DMS 273 (cell line): ENCODE data around the gene FSTL1.
A peak's percentile ranks its signal among the peaks of the same experiment; 100 is the strongest.

Experiments
- DNase-seq: peaks from one replicate; lab custom pipeline; 2025; ENCODE audit not compliant: unreplicated experiment; lab: John Stamatoyannopoulos, UW

The FSTL1 gene, protein sequence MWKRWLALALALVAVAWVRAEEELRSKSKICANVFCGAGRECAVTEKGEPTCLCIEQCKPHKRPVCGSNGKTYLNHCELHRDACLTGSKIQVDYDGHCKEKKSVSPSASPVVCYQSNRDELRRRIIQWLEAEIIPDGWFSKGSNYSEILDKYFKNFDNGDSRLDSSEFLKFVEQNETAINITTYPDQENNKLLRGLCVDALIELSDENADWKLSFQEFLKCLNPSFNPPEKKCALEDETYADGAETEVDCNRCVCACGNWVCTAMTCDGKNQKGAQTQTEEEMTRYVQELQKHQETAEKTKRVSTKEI

DNA sequence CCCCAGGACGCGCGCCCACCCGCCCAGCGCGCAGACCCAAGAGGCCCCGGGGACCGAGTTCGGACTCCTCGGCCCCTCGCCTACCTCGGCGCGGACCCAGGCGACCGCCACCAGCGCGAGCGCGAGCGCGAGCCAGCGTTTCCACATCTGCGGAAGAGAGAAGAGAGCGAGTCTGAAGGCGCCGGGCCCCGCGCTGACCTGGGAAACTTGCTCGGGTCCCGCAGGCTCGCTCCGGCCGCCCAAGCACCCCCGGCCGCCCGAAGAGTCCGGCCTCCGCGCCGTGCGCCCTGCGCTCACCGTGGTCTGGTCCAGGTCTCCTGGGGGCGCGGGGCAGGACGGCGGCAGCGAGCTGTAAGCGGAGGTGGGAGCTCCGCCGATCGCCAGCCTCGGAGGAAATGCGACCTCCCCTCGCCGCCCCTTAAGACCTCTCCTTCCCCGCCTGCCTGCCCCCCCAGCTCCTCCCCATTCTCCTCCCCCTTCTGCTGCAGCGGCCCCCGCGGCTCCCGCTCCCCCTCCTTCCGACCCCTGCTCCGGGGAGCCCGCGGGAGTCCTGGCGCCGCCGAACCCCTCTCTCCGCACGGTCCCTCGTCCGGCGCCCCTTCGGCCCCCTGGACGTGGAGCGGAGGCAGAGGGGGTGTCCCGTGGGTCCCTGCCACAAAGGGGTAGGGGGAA lies at the start of gene FSTL1:
TSS of gene FSTL1 (minus strand) at position 393 of the 672 bp plus-strand sequence. CDS start at position 147, 246 bp downstream.
- DNase-seq, result peak; percentile 81

DNA sequence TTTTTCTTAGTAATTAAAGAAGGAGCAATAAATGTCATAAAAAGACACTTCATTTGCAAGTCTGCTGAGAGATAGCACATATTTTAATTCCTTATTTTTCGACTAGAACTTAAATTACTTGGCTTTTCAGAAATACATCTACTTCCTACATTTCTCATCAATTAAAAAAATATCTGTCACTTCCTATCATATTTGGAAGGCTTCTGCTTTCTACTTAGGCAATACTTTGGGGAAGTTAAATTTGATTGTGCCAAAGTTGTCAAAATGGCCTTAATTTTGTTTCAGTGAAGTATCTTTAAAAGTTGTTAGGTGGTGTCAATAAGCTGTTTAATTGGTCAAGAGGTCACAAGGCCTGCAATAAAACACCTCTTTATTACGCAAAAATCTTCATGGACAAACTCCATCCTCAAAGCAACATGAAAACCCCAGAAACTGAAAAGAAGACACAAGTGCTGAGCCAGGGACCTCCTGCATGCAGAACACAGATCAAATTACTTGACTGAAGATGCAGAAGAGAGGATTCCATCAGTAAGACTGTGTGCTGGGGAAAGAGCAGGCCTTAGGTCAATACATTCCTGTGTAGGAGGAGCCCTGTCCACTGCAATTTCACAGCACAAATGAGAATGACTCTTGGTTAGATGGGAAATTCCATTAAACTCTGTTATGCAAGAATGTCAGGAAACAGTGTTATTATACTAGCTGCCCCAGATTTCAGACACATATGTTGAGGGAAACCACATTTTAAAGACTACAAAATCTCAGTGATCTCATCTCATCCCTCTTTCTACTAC lies 48.0 kb upstream of the FSTL1 start:
- DNase-seq, result no peak

DNA sequence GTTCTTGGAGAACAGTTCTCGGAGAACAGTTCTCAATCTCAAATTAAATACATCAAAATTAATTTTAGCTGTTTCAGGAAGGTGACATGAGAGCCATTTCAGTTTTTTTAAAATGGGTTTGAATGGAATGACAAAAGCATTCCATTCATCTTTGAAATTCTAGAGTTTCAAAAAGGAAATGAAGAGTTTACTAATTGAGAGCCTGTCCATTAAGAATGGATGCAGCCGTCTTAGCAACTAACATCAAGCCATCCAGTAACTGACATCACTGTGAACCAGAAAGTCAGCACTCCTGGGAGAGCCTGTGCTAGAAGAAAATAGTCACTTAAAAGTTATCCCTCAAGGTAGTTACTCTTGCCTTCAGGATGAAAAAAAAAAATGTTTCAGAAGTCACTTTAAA lies 47.0 kb upstream of the FSTL1 start:
- no peak for DNase-seq

DNA sequence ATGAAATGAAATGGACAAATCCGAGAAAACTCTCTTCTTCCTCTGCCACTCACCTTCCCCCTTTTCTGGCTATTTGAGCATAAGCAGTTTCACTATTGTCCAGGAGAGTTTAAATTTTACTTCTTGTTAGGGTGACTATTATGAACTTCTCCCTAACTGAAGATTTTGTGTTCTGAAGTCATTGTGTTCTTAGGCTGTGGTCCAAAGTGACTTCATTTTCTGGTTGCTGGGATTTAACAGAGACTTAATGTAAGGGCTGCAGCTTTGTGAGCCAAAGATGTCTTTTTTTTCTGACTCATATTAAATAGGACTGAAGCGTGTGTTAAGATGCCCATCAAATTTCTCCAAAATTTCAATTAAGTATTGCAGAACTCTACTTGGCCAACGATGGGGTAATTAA lies 46.5 kb upstream of the FSTL1 start:
- no peak for DNase-seq

DNA sequence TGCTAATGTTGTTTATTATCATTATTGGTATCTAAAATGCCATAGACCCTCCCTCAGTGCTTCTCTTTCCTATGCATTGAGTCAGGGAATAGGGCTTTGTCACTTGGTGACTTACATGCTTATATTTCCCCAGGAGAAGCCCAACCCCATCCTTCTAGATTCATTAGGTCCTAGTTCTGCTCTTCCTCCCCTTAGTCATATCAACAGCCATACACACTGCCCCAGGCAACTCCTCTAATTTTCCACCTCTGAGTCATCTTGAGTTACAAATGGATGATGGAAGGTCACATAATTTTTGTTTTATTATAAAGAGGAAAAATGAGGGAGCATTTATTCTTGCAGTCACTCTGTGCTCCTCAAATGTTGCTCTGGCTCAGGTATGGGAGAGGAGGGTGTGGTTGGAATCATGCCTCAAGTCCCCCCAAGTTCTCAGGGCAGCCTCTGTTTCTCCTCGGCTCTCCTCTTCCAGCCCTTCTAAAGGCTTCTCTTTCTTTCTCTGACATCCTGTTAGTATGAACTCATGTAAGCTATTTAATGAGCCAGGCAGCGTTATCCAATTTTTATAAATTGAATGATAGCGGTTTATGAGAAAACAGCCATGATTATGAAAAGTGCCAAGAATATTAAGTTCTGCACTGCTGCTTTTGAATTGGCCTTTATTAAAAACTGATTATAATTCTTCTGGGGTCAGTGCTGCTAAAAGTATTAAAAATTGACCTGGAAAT lies 45.6 kb upstream of the FSTL1 start:
- DNase-seq, result no peak

DNA sequence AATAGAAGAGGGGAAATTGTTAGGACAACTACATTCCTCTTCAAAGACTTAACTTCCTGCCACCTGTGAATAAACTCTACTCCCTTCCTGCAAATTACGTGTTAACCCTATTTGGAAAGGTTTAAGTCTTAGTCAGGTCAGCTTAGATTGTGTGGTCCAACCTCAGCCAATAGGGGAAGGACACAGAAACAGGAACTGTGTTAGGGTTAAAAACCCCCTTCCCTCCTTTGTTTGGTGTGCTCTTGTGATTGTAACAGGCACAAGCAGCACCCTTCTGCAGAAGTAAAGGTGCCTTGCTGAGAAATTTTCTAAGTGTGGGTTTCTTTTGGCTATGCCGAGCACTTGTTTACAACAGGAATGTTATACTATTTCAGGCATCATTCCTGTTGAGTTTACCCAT lies 45.0 kb upstream of the FSTL1 start:
- DNase-seq, result no peak

DNA sequence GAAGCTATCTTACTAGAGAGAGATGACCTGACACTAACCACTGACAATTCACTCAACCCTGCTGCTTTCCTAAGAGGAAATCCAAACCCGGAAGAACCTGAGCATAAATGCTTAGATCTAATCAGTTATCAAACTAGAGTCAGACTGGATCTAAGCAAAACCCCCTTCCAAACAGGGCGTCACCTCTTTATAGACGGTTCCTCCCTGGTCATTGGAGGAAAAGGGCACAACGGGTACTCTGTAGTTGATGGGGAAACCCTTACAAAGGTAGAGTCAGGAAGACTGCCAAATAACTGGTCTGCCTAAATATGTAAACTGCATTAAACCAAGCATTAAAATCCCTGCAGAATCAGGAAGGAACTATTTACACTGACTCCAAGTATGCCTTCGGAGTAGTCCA lies 41.3 kb upstream of the FSTL1 start:
- no peak for DNase-seq

DNA sequence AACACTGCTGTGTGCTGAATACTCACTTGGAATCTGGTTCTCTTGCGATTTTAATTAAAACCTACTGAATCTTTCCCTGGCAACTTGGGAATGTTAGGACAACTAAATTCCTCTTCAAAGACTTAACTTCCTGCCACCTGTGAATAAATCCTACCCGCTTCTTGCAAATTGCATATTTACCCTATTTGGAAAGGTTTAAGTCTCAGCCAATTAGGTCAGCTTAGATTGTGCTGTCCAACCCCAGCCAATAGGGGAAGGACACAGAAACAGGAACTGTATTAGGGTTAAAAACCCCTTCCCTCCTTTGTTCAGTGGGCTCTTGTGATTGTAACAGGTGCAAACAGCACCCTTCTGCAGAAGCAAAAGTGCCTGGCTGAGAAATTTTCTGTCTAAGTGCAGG lies 38.6 kb upstream of the FSTL1 start:
- DNase-seq, result no peak

DNA sequence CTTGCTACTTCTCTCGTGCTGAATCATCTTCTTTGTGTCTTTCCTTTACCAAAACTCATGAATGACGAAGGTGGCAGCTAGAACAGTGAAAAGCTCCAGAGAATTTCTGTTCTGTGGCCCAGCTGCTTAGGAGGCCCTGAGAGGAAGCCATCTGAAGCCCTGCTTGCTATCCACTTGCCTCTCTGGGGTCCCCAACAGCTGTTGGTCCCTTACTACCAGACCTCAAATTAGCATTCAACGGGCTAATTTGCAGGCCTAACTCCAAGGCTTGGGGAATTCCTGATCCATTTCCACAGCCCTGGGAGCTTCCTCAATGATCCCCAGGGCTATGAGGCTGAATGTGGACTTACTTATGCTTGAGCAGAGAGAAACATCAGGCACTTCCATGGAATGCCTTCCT lies 37.5 kb upstream of the FSTL1 start:
- DNase-seq, result no peak

DNA sequence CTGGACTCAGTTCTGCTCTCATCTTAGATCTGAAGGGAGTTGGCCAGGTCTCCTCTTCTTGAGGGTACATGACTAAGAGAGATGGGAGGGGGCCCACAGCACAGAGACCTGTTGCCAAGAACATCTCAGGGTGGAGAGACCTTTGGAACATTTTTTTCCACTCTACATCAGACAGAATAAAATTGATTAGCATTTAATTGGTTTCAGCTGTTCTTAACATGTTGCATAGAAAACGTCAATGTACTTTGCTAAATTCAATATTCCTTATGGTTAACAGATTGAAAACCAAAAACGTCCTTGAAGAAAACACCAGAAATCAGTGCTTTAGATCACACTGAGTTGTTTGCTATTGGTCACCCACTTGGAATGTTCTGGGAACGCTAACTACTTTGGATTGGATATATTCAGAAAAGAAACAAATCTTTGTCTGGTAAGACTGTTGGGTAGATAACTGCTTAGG lies 36.4 kb upstream of the FSTL1 start:
- no peak for DNase-seq

DNA sequence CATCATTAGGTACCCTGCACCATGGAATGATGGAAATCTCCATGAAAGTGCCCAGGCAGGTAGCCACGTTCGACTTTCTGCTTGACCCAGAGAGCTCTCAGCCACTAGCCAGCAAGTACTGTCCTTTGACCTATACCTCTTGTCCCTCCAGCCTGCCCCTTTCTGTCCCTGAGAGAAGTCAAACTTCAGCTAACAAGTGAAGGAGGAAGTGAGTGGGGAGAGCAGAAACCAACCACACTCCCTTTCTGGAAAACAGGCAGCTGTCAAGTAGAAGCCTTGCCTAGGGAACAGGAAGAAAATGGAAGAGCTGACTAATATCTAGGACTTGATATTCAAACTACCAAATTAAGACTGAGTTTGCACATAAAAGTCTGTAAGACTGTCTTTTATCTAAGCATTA lies 30.3 kb upstream of the FSTL1 start:
- DNase-seq, result no peak

DNA sequence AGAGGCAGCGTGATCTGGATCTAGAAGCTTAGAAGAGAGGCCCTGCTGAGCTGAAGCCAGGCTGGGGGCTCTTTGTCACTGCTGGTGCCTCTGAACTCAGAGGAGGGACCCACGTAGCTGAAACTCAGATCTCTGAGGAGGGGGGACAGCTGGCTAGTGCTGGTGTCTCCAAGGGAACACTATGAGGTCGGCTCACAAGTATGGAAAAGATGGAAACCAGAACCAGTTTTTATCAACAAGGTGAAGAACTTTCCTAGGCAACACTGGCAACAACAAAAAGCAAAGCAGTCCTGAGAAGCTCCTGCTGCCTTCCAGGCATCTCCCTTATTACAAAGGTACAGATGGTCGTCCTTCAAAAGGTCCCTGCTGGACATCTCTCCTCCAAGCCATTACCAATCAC lies 27.0 kb upstream of the FSTL1 start:
- DNase-seq, result peak; percentile 22

DNA sequence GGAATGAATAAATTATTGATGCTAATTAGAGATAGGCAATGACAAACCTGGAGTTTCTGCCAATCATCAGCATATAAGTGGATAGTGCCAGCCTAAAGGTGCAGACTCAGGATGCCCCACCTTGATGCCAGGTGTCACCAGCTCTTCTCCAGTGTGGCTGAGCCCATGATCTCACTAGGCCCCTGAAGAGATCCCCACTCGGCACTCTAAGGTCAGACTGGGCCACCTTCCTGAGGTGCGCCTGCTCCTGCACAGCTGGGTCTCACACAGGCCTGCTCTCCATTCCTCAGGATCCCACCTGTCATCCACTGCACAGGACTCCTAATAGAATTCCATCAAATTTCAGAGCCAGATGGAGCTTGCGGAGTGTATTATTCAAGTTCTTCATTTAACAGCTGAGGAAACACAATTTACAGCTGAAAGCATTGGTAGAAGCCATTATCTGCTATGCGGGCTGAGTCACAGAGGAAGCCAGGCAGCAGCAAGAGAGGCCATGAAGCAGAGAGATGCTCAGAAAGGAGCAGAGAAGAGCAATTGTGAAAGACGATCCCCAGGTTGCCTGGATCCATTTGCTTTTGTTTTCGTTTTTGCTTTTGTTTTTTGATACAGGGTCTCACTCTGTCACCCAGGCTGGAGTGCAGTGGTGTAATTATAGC lies 25.1 kb upstream of the FSTL1 start:
- DNase-seq, result peak; percentile 32

DNA sequence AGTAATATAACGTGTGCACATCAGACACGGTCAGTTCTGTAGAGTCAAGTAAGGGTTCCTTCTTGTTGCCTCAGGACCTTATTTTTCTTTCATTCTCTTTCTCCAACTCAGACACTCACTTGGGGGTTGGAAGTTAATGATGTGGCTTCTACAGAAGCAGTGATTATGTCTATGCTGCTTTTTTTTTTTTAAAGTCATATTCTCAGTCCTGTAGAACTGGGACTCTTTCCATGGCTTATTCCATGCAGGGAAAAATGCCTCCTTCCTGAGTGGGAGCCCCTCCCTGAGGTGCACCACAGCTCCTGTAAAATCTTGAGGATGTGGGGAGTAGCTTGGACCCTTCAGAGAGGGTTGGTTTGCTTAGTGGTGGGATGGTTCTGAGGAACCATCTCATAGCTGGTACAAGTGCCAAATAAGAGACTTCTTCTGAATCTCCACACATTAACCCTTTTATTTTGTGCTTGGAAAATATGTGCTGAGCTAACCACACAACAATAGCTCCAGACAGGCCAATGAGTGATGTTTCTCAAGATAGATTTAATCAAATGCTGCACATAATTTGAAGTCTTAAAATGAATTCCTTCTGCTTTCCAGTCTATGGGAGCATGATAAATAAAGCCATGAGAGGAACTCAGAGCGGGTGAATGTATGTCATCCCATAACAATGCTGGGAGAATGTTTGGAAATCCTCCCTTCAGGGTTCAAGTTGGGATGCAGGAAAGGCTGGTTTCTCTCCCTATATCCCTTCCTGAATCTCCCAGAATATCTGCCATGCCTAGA lies 23.3 kb upstream of the FSTL1 start:
- no peak for DNase-seq

DNA sequence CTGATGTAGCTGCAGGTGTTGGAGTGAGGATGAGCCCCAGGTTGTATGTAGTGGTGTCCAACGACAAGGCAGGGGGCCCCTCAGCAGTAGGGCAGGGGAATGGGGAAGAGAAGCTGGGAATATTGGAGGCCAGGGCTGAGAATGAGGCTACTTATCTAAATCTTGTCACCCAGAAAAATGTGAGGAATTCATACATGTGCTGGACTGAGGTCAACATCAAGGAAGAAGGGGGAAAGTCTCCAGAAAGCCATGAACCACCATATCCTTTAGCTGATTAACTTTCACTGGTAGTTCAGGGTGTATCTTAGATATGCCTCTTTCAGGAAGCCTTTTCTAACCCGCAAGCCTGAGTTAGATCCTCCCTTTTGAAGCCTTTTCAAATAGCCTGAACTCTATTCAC lies 22.6 kb upstream of the FSTL1 start:
- no peak for DNase-seq

DNA sequence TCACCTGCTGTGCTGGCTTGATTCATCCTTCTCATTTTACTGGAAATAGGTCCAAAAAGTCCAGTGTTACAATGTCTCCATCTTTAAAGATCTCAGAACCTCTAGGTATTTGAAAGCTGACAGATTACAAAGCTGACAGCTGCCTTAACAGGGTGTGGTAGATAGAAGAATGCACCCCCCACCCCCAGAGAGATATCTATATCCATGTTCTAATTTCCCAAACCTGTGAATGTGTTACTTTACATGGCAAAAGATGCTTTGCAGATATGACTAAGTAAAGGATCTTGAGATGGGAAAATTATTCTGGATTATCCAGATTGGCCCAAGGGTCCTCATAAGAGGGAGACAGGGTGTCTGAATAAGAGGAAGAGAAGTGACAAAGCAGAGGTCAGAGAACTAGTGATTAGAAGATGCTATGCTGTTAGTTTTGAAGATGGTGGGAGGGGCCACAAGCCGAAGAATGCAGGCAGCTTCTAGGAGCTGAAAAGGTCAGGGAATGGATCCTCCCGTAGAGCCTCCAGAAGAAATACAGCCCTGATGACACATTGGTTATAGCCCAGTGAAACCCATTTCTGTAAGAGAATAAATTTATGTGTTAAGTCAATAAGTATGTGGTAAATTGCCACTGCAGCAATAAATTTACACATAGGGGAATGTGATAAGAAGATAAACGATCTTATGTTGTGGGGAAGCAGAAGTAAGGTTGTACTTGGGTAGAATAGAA lies 21.5 kb upstream of the FSTL1 start:
- no peak for DNase-seq

DNA sequence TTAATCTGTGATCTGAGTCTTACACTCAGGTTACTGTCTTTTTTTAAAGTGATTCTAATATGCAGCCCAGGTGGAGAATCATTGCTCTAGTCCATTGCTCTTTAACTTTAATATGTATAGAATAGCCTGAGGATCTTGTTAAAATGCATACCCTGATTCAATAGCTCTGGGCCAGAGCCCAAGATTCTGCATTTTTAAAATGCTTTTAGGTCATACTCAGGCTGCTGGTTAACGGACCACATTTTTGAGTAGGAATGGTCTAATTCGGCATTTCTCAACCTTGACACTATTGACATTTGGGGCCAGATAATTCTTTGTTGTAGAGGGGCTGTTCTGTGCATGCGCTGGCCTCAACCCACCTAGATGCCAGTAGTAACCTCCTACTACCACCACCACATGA lies 20.9 kb upstream of the FSTL1 start:
- no peak for DNase-seq

DNA sequence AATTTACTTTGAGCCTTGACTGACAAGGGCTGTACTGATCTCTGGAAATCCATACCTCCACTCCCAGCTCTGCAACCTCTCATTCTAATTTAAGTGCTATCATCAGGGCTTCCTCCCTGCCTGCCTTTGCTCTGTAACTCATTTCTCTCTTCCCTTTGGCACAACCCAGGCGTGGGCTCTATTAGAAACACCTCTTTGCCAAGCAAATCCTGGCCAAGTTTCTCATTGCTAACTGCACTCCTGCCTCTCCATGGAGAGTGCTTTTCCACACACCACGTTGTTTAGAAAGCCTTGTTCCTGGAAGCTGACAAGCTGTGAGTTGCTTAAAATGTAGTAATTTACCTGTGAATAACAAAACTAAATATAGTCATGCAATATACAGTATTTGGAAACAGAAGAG lies 20.1 kb upstream of the FSTL1 start:
- DNase-seq, result no peak

DNA sequence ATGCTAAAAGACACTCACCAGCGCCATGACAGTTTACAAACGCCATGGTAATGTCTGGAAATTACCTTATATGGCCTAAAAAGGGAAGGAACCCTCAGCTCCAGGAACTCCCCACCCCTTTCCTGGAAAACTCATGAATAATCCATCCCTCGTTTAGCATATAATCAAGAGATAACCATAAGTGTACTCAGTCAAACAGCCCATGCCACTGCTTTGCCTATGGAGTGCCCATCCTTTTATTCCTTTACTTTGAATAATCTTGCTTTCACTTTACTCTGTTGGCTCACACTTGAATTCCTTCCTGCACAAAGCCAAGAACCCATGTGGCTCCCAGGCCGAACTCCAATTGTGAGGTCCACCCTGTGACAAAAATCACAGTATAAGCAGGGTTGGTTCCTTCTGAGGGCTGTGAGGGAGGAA lies 19.1 kb upstream of the FSTL1 start:
- no peak for DNase-seq
